ENCODE measurements around the gene UBE2E1. TPM values are rescaled to one million over a fixed set of nuclear protein-coding genes. Genes with fewer than 3 reads are reported as not detected.
"Not testable (repeated sequence)": the region's sequence is repeated elsewhere in the genome, so short reads cannot be mapped to it uniquely, and the experiment has no call there.

Gene UBE2E1
- total and polyA plus RNA-seq, 8 donors: 89.1 to 214 (median 186) TPM

GRCh38 chr3:23867400-23867799 is 61.6 kb downstream of the UBE2E1 start:
- no peak overlapping the region for H3K4me3 ChIP-seq
- H3K9me3 ChIP-seq: no peaks in the 10 kb centered on the region
- H3K27ac ChIP-seq: no peak overlapping the region
- intact Hi-C loops (cut with DNase I): no loop called here
- H3K36me3 ChIP-seq: no peaks in the 10 kb centered on the region
- ATAC-seq (no peak), DNase-seq (no peak)
- H3K4me1 ChIP-seq: peaks cover 8 to 37% of the 10 kb centered on the region in 2 donors
- no peak for TF ChIP-seq CTCF (IDR thresholded peaks at IDR 0.05)
- no peaks in the 10 kb centered on the region for H3K27me3 ChIP-seq

GRCh38 chr3:23867838-23868237 is 62.1 kb downstream of the UBE2E1 start:
- intact Hi-C loops (cut with DNase I): no loop called here

GRCh38 chr3:23869977-23870662 is 64.4 kb downstream of the UBE2E1 start:
- Histone ChIP-seq H3K9me3 (no peaks in the 10 kb centered on the region), H3K4me1 (peaks cover 2 to 32% of the 10 kb centered on the region in 2 donors), H3K27ac (no peak overlapping the region), H3K27me3 (no peaks in the 10 kb centered on the region), H3K36me3 (no peaks in the 10 kb centered on the region), H3K4me3 (no peak overlapping the region)
- intact Hi-C loops (cut with DNase I): no loop called here
- ATAC-seq: no peak
- no peak for TF ChIP-seq CTCF (IDR thresholded peaks at IDR 0.05)
- DNase-seq: no peak

More at GRCh38 chr3:23867838-23868237, 62.1 kb downstream of the UBE2E1 start:
- ATAC-seq (no peak), DNase-seq (no peak)
- H3K9me3 ChIP-seq: no peaks in the 10 kb centered on the region
- no peaks in the 10 kb centered on the region for H3K27me3 ChIP-seq
- no peaks in the 10 kb centered on the region for H3K36me3 ChIP-seq
- no peak overlapping the region for H3K27ac ChIP-seq
- H3K4me1 ChIP-seq: peaks cover 8 to 39% of the 10 kb centered on the region in 2 donors
- no peak overlapping the region for H3K4me3 ChIP-seq
- TF ChIP-seq CTCF (IDR thresholded peaks at IDR 0.05): no peak

- ATAC-seq; intact Hi-C loops (cut with DNase I); H3K36me3 ChIP-seq; H3K9me3 ChIP-seq; H3K27ac ChIP-seq; DNase-seq; H3K27me3 ChIP-seq; H3K4me3 ChIP-seq: not testable (repeated sequence)
- H3K4me1 ChIP-seq: peaks cover 0 to 27% of the 10 kb centered on the region in 2 donors
Observed at GRCh38 chr3:23870663-23871043, 64.9 kb downstream of the UBE2E1 start.

GRCh38 chr3:23871361-23871760 is 65.6 kb downstream of the UBE2E1 start:
- DNase-seq; H3K27ac ChIP-seq; ATAC-seq; H3K27me3 ChIP-seq; H3K36me3 ChIP-seq; H3K4me3 ChIP-seq; H3K9me3 ChIP-seq; intact Hi-C loops (cut with DNase I): not testable (repeated sequence)
- peaks cover 0 to 24% of the 10 kb centered on the region in 2 donors for H3K4me1 ChIP-seq

- H3K27me3 ChIP-seq: no peaks in the 10 kb centered on the region
- no peak for DNase-seq
- H3K4me1 ChIP-seq: peaks cover 6 to 32% of the 10 kb centered on the region in 2 donors
- H3K9me3 ChIP-seq: no peaks in the 10 kb centered on the region
- TF ChIP-seq CTCF (IDR thresholded peaks at IDR 0.05): no peak
- H3K27ac ChIP-seq: no peak overlapping the region
- no peak for ATAC-seq
- no peak overlapping the region for H3K4me3 ChIP-seq
- H3K36me3 ChIP-seq: no peaks in the 10 kb centered on the region
- intact Hi-C loops (cut with DNase I): no loop called here
Observed at GRCh38 chr3:23872330-23872729, 66.6 kb downstream of the UBE2E1 start.

All from left lung (tissue), 10 donors.